Urinary bladder (tissue), 4 donors: ENCODE measurements around the gene THSD8. TPM values are rescaled to one million over a fixed set of nuclear protein-coding genes. Genes with fewer than 3 reads are reported as not detected.

Experiments
- DNase-seq: peaks from one replicate; pipeline ENCODE4 v3.0.0-alpha.2; 2015; ENCODE audit errors: extremely low spot score
- H3K27ac ChIP-seq: one replicate; pipeline ENCODE4 v1.5.1; 2013; ENCODE audit warnings: low read depth, mild to moderate bottlenecking, moderate library complexity
- H3K36me3 ChIP-seq: one replicate; pipeline ENCODE4 v1.6.1; 2013; ENCODE audit warnings: mild to moderate bottlenecking, moderate library complexity; ENCODE audit not compliant: insufficient read depth
- H3K4me1 ChIP-seq: one replicate; pipeline ENCODE4 v1.6.1; 2013; ENCODE audit warnings: mild to moderate bottlenecking, moderate library complexity; ENCODE audit not compliant: insufficient read depth
- H3K4me3 ChIP-seq: one replicate; pipeline ENCODE4 v1.5.1; 2013; ENCODE audit warnings: low read depth, low read length
- WGBS: extraction: QIAGEN DNeasy Blood & Tissue Kit; methylation state at CpG from one replicate; pipeline ENCODE4 v1.1.7; 2013; 5-methylcytosine and 5-hydroxymethylcytosine counted together
- polyA plus RNA-seq: library from polyadenylated mRNA; stranded (reverse); fragments of 200-250 nt; gene quantifications from one replicate; pipeline ENCODE4 v1.2.3, GENCODE V29; 2013
- total RNA-seq: library from RNA; depleted of rRNA; stranded (reverse); fragments of >200 nt; gene quantifications from one replicate; pipeline ENCODE4 v1.2.3, GENCODE V29; 2014
- donor health status: healthy with polysubstance abuse.
- donor health status: healthy.

THSD8 gene
- total and polyA plus RNA-seq, 2 donors, result not detected

DNA sequence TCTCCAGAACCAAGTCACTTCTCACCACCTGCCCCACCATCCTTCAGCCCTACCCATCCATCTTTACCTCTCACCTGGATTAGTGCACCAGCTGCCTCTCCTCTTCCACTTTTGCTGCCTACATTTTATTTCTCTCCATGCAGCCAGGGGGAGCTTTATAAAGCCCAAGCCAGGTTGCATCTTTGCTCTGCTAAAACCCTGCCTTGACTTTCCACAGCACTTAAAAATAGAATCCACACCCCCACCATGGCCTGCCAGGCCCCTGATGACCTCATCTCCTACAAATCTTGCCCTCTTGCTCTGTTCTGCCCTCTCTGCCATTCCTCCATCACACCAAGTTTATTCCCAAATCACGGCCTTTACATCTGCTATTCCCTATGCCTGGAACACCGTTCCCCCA is 28.3 kb upstream of the THSD8 start:
- H3K4me3 ChIP-seq, result no peak overlapping the region
- WGBS, result 76% methylated on average over 2 of the region's 2 CpGs
- DNase-seq, result no peak
- H3K27ac ChIP-seq, result no peak overlapping the region
- H3K4me1 ChIP-seq, result no peaks in the 10 kb centered on the region
- H3K36me3 ChIP-seq, result no peaks in the 10 kb centered on the region

DNA sequence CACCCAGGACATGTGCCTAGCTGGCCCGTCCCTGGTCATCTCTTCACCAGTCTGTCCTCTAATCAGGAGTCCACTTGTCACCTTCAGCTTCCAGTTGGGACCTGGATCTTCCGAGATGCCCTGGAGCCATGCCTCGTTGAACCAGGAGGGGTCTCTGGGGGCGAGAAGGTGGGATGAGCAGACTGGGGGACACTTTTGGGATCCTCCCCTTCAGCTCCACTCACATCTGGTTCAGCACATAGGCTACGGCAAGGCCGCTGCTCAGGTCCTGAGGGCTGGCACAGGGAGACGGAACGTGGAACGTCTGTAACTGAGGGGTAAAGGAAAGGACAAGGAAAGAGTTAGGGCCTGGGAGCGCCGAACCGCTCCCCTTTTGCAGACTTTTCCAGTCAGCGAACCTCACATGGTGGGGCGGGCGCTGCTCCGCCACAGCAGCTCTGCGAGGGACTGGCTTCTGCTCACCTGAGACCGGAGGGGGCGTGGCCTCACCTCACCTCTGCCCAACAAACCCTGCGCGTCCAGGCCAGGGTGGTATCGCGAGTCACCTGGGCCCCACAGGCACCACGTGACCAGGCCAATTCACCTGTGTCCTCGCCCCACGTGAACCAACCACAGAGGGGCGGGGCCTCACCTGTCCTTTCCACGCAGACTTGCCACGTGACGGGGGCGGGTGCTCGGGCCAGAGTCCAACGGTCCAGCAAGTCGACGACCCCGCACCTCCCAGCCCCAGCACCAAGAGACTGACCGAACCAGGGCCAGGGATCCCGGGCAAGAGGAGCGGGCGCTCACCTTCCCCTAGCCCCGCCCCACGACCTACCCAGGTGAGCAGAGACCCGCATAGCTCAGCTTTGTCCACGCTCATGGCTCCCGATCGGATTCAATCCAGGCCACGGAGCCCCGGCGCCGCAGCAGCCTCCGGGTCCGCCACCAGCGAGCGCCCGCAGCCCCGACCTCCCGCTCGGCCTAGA is 27.0 kb upstream of the THSD8 start, which contains the start of gene HOOK2:
TSS of gene HOOK2 (minus strand) at position 965 of the 968 bp plus-strand sequence. CDS start at position 862, 103 bp downstream.
- H3K27ac ChIP-seq, result peak within 1 kb of the TSS; percentile 85
- H3K36me3 ChIP-seq, result no peaks in the 10 kb centered on the region
- H3K4me3 ChIP-seq, result peak within 1 kb of the TSS; percentile 48
- H3K4me1 ChIP-seq, result no peaks in the 10 kb centered on the region
- DNase-seq, result no peak
- WGBS, result 16% methylated on average over 58 of the region's 58 CpGs

DNA sequence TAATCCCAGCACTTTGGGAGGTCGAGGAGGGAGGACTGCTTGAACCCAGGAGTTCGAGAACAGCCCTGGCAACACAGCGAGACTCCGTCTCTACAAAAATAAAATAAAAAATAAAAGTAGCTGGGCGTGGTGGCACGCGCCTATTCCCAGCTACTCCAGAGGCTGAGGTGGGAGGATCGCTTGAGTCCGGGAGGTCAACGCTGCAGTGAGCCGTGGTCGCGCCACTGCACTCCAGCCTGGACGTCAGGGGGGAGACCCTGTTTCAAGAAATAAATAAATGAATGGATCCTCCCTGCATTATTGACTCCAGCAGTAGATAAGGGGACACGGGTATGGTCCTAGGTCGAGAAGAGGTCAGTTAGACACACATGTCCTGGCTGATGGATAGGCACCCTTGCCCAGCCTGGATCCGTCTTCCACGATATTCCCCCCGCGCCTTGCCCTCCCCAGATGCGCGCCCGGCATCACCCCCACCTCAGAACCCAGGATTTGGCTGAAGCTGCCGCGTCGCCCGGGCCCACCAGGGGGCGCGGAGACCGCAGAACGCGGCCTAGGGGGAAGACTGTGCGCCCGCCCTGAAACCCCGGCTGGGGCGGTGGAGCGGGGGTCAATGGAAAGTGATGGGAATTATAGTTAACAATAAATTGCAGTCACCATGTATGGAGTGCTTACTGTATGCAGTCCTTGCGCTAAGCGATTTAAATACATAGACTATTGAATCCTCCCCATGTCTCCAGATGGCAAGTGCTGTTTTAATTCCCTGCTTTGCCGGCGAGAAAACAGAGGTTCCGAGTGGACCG is 24.5 kb upstream of the THSD8 start:
- no peak for DNase-seq
- Histone ChIP-seq H3K36me3 (no peaks in the 10 kb centered on the region), H3K4me1 (no peaks in the 10 kb centered on the region), H3K4me3 (peak overlapping the region; percentile 45), H3K27ac (peak overlapping the region; percentile 65)
- WGBS, result 9% methylated on average over 43 of the region's 43 CpGs

DNA sequence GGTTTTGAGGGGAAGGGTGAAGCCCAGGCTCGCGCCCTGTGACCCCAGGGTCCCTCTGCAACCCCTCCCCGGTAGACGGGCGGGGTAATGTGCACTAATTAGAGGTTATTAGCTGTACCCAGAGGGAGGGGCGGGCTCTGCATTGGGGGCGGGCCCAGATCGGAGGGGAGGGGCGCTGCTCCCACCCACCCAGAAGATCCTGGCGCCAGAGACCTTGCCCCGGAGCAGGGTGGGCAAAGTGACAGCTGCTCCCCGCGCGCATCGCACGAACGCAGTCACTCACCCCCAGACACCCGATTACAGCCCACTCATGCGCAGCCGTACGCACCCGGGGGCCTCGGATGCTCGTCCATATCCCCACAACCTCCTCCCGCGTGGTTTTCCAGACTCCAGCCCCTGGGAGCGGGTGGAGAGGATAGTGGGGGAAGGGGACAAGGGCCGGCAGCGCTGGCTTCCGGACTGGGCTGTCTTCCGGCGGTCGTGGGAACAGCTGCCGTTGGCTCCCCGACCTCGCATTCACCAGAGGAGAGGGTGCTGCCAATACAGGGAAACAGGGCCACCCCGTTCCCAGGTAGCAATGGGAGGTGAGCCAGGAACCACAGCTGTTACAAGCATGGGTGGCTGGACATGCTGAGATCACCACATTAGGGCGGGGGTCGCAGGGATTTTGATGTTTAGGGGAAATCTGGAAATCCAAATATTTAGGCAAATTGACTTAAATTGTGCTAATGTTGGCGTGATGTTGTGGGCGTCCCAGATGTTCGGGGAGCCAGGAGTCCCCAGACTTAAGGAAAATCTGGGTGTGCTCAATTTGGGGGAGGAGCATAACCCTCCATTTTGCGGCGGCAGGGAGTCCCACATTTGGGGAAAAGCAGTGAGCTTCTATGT is 23.6 kb upstream of the THSD8 start:
- no peak for DNase-seq
- Histone ChIP-seq H3K4me3 (peak overlapping the region; percentile 45), H3K27ac (peak overlapping the region; percentile 65), H3K4me1 (no peaks in the 10 kb centered on the region), H3K36me3 (no peaks in the 10 kb centered on the region)
- WGBS, result under 1% methylated on average over 44 of the region's 44 CpGs

DNA sequence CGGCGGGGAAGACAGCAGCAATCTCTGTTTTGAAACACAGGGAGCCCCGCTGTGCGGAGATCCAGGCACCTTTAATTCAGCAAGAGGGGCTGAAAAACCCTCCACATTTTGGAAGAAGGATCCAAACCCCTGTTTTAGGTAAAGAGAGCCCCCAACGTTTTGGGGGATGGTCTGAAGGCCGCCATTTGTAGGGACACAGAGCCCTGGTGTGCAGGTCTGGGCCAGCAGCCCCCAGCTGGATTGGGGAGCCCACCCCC is 23.0 kb upstream of the THSD8 start:
- peak overlapping the region; percentile 65 for H3K27ac ChIP-seq
- H3K4me3 ChIP-seq, result no peak overlapping the region
- 24% methylated on average over 6 of the region's 6 CpGs for WGBS
- H3K36me3 ChIP-seq, result no peaks in the 10 kb centered on the region
- no peaks in the 10 kb centered on the region for H3K4me1 ChIP-seq
- no peak for DNase-seq

DNA sequence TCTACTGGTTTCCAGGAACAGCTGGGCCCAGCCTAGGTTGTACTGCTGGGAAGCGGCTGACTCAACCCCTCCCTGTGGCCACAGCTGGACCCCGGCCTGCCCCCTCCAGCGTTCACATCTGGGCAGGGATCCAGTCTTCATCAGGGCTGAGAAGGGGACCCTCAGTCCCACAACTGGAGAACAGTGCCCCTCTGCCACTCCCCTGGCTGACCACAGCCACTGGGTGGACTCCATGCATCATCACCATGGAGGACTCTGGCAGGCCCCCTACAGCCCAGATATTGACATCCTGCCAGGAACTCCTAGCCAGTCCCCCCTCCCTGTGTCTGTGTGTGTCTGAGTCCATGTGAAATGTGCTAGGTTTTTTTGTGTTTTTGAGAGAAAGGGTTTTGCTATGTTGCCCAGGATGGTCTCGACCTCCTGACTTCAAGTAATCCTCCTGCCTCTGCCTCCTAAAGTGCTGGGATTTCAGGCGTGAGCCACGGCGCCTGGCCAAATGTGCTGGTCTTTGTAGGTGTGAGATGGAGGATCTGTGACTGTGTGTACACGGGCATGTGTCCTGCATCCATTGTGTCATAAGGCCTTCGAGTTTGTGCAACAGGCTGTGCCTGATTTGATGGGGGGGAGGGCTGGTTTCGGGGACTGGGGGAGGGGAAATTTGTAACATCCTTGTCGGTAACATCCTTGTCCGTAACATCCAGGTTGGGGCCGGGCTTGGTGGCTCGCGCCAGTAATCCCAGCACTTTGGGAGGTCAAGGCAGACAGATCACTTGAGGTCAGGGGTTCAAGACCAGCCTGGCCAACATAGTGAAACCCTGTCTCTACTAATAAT is 22.5 kb upstream of the THSD8 start:
- DNase-seq, result no peak

DNA sequence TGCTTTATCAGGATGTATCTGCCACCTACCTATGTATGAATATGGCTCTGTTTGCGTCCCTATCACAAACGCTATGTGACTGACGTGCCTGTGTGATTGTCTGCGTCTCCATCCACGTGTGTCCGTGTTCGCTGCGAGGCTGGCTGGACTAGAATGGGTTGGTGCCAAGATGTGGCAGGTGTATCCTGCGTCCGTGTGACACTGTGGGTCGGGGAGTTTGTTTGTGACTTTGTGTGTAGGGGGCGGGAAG is 19.8 kb upstream of the THSD8 start:
- H3K4me1 ChIP-seq, result no peaks in the 10 kb centered on the region

More for the DNA sequence above, 22.5 kb upstream of the THSD8 start:
- Histone ChIP-seq H3K4me3 (no peak overlapping the region), H3K4me1 (no peaks in the 10 kb centered on the region), H3K36me3 (no peaks in the 10 kb centered on the region), H3K27ac (peak overlapping the region; percentile 65)
- 47% methylated on average over 15 of the region's 15 CpGs for WGBS

DNA sequence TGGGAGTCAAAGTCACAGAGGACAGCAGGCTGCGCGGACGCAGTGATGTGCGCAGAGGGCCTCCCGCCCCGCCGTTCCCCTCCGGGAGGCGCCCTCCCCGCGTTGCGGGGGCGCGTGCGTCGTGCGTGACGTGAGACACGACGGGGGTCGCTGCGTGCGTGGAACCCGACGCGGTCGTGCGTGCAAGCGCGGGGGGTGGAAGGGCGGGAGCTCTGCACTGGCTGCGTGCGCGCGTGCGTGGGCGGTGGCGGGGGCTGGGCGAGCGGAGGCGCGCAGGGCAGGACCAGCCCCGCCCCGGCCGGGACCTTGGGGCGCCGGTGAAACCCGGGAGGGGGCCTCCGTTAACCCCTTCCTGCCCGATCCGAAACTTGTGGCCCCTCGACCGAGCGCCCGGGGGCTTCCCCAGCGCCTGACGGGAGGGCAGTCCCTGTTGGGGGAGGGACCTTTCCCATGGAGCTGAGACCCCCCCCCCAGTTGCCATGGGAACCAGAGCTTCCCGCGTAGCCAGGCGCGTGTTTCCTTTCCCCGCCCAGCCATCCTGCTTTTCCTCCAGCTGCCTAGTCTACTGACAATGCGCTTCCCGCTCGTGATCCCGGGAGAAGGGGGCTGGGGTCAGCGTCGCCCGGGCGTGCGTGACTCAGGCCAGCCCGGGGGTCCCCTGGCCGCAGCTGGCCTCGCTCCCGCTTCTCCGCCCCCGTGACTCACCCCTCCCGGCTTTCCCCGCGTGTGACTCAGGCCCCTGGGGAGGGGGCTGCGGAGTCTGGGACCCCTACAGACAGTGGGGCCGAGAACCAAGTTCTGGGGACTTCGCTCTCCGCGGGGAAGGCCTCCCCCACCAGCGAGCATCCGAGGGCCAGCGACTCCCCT is 19.2 kb upstream of the THSD8 start:
- WGBS, result 1% methylated on average over 88 of the region's 88 CpGs
- H3K4me1 ChIP-seq, result no peaks in the 10 kb centered on the region
- no peak for DNase-seq
- peak overlapping the region; percentile 39 for H3K4me3 ChIP-seq
- H3K27ac ChIP-seq, result peak overlapping the region; percentile 91
- no peaks in the 10 kb centered on the region for H3K36me3 ChIP-seq

More for the DNA sequence above, 19.8 kb upstream of the THSD8 start:
- H3K36me3 ChIP-seq, result no peaks in the 10 kb centered on the region
- no peak for DNase-seq
- H3K27ac ChIP-seq, result peak overlapping the region; percentile 91
- 3% methylated on average over 12 of the region's 12 CpGs for WGBS
- H3K4me3 ChIP-seq, result peak overlapping the region; percentile 39

DNA sequence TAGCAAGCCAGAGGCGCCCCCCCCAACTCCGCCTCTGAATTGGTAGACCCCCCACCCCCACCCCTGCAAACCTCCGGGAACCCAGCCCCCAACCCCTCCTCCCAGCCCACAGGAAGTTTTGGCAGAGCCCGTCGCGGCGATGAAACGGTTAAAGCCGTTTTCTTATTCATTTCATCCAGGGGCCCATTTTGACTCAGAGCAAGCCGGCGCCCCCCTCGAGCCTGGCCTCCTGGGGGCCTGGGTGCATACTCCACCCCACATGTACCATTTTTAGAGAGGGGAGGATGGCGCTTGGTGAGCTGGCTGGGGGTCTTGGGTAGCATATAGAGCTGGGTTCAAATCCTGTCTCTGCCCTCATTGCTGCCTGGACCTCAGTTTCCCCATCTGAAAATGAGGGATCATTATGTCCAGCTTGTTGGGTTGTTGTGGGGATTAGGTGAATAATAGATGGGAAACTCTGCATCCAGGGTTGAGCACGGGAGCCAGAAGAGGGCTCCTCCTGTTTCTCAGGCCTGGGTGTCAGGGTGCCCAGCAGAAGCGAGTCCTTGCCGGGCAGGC is 18.5 kb upstream of the THSD8 start:
- H3K36me3 ChIP-seq, result no peaks in the 10 kb centered on the region
- no peaks in the 10 kb centered on the region for H3K4me1 ChIP-seq
- no peak for DNase-seq
- H3K4me3 ChIP-seq, result peak overlapping the region; percentile 39
- peak overlapping the region; percentile 91 for H3K27ac ChIP-seq
- WGBS, result 12% methylated on average over 16 of the region's 16 CpGs

DNA sequence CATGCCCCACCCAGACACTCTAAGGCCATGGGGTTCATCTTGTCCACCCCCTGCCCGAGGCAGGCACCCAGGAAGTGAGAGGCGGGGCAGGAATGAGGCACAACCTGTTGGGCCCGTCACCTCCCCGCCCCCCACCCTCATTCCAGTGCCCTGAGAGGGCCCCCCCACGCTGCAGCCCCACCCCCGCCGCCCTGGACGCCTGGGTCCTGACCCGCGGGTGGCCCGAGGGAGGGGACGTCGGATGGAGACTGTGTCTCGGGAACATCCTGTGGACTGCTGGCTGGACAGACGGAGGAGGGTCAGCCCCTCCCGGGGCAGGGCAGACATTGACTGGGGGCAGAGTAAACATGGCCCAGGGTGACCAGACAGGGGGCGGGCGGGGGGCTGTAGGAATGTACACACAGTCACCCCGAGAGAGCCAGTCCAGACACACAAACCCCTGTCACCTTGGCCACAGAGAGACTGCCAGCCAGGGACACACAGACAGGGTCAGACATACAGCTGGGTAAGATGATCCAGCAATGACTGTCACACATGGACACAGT is 17.9 kb upstream of the THSD8 start:
- Histone ChIP-seq H3K4me1 (no peaks in the 10 kb centered on the region), H3K4me3 (no peak overlapping the region), H3K27ac (peak overlapping the region; percentile 91), H3K36me3 (no peaks in the 10 kb centered on the region)
- 20% methylated on average over 19 of the region's 19 CpGs for WGBS
- DNase-seq, result no peak

DNA sequence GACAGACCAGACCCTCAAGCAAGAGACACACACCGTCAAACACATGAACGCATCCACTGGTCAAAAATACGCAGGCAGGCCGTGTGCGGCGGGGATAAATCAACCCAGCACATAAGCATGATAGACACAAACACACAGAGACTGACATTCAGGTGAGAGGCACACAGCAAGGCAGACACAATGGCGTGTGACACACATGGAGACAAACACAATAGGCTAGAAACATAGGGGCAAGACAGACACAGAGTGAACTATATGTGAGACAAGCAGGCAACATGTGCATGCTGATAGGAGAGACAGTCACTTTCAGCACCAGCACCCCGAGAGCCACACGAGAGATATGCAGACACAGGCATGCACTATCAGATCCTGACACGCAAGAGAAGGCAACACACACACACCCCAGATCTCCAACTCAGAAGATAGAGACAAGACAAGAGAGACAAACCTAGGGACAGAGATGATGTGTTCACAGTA is 17.4 kb upstream of the THSD8 start:
- Histone ChIP-seq H3K4me1 (no peaks in the 10 kb centered on the region), H3K4me3 (no peak overlapping the region), H3K36me3 (no peaks in the 10 kb centered on the region)

More for the DNA sequence above, 17.4 kb upstream of the THSD8 start:
- no peak for DNase-seq
- H3K27ac ChIP-seq, result peak overlapping the region; percentile 91
- 58% methylated on average over 10 of the region's 10 CpGs for WGBS
